Measurements from ENCODE around the gene NR2F1.

The NR2F1 gene

DNA sequence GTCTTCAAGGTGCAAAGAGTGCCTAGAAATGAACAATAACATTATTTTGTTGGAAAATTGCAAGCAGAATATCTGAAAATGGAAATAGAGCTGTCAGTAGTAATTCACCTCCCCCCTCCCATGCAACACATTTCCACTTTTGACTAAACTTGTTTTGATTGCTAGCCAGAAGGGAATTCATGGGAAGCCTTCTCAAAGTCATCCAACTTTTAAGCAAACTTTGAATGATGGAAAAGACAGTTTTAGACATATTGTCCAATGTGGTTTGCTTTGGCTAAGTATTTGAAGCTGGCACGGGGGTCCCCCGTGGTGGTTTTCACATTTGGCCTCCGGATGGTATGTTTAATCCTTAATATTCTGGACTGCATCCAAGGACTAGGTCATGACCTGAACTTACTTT is 7.5 kb downstream of the NR2F1 start:
- no peak for DNase-seq (ENCODE audit: low read depth in 2 of 2)

DNA sequence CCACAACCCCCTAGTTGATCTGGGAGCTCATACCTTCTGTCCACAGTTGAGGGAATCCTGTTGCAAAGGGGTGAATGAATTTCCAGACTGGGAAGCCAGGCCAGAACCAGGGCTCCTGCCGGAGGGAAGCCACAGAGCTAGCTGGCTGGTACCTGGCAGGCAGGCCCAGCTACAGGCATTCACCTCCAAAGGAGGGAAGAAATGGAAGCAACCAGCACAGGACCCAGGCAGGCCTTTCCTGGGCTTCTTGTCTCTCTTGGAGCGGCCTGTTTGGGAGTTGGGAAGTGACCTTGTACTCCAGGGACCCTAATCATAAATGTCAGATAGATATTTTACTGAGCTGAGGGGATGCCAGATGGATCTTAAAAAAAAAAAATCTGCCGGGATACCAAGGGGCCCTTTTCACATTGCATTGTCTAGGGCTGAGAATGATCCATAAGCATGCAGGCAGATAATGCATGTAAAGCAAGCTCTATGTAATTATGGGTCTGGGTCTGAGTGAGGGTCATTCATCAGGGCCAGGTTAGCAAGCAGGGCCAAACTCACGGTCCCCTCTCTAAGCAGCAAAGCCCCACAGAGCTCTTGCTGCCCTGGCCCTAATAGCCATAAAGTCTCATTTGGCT is 8.4 kb downstream of the NR2F1 start:
- DNase-seq (ENCODE audit: low read depth in 2 of 2), result no peak

DNA sequence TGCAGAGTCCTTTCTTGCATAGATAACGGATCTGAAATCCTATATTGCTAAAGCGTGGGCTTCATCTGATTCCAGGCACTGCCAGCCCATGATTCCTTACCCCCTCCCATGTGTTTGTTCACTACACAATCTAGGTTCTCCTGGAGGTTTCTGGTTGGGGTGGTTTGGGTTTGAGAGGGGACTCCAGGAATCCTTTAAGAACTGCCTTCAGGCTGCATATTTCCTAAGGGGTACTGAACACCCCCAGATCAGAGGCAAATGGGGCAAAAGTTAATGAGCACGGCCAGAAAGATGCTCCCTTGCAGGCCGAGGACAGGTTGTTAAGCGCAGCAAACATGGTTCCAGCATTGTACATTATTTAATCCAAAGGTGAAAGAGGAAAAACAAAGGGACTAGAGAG is 9.9 kb downstream of the NR2F1 start:
- no peak for DNase-seq (ENCODE audit: low read depth in 2 of 2)

DNA sequence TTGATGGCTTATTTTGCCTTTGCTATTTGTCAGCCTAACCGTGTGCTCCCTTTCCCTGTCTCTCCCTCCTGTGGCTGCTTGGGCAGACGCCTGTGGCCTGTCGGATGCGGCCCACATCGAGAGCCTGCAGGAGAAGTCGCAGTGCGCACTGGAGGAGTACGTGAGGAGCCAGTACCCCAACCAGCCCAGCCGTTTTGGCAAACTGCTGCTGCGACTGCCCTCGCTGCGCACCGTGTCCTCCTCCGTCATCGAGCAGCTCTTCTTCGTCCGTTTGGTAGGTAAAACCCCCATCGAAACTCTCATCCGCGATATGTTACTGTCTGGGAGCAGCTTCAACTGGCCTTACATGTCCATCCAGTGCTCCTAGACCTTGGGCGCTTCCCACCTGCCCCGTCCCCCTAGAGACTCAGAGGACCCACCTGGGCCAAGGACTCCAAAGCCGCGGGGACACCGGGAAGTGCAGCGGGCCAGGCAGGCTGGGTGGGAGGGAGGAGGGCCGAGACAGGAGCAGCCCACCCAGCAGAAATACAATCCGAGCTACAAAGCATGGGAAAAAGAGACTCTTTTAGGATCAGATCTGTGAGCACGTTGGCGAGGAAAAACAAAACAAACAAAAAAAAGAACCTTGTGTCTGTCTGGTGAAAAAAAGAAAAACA is 10.6 kb downstream of the NR2F1 start:
- no peak for DNase-seq (ENCODE audit: low read depth in 2 of 2)

DNA sequence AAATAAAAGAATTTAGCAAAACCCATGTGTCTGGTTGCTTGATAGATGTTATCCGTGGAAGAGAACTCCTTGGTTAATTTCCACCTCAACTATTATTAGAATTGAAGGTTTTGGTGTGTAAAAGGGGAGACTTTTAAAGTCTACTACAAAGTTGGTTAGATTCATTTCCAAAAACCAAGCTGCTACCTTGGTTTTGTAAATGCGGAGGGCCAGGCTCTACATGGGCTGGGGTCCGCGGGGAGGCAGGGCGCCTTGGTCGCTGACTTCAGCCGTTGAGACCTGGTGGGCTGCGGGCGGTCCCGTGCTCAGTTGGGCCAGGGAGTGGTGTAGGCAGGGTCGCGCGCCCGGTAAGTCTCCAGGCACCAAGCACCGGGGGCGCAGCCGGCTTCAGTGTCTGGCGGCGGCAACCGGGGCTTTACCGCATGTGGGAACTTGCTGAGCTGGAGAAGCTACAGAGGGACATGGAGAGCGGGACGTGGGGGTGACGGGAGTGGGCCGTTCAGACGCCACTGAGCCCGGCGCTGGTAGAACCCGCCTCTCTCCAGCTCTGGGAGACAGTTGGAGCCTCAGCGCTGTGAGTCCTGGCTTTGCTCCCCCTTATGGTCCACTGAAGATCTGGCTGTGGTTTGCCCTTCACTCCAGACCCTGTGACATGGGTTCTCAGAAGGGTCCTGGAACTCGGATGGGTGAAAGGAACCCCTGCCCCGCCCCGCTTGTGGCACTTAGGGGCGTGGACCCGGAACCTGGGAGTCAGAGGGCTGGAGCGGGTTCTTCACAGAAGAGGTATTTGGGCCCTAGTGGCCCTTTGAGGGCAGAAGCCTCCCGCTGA is 11.8 kb downstream of the NR2F1 start:
- no peak for DNase-seq (ENCODE audit: low read depth in 2 of 2)

DNA sequence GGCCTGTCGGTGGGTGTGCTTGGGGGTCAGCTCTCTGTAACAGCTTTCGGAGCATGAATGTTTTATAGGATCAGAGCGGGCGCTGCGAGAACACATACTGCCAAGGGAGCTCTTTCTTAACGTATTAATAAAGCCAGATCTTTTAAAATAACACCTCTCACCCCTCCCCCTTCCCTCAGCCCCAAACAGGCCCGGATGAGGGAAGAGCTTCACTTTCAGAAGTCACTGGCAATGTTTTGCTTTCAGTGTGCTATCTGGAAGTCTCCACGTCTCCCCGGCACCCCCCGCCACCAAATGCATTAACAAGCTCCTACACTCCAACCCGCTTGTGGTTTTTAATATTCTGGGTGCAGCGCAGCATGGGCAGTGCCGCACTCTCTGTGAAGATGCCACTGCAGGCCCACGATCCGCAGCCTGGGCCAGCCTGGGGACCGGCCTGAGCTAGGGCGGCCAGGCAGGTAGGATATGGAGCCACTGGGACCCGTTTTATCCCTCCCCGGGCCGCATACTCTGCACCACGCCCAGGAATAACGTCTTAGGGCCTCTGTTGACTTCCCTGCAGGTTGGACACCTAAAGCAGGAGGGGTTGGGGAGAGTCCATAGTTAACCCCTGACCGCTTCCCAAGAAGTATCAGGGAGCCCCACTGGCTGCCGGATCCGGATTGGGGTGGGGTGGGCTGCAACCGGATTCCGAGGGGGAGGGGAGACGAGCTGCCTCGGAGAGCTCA is 12.6 kb downstream of the NR2F1 start:
- no peak for DNase-seq (ENCODE audit: low read depth in 2 of 2)

DNA sequence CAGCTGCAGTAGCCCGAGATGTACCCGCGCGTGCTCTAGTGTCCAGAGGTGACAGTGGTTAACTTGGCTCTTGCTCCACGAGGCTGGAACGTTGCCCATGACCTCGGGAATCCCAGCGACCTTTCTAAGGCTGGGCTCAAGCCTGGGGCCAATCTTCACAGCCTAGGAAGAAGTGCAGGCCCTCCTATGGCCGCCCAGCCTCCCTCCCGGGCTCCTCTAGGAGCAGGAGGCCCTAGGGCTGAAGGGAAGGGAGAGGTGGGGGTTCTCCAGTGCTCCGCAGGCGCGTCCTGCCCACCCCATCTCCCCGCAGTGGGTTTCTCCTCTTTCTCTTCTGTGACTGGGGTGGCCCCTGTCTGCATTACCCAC is 13.3 kb downstream of the NR2F1 start:
- no peak for DNase-seq (ENCODE audit: low read depth in 2 of 2)

DNA sequence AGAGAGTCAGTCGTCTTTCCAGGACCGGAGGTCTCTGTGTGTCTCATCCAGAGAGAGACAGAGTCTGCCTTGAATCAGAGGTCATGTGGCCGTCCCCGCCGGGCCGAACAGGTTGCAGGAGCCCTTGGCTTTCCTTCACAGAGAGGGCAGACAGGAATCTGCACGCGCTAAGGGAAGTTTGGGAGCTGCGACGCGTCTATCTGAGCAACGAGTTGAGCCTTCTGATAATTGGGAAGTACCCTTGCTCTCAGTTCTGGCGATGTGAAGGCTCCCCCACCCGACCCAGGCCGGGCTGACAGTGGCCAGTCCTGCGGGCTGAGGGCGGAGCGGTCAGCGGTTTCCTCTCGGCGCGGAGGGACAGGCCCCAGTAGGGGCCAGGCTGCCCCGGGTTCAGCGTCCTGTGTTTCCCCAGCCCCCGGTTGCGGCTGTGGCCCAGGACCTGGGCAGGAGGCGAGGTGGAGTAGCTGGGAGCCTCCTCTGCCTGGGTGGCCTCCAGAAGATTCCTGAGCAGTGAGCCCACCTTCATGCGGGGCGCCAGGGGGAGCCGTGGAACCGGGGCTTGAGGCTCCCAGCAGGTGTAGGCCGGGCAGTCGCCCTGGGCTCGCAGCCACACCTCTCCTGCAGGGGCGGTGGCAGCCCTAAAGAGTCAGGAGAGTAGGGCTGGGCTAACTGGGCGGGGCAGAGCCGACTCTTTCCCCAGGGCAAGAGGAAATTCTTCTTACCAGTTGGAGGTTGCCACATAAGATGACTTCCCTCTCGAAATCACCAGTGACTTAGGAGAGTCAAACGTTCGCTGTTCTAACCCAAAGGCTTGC is 13.9 kb downstream of the NR2F1 start:
- no peak for DNase-seq (ENCODE audit: low read depth in 2 of 2)

DNA sequence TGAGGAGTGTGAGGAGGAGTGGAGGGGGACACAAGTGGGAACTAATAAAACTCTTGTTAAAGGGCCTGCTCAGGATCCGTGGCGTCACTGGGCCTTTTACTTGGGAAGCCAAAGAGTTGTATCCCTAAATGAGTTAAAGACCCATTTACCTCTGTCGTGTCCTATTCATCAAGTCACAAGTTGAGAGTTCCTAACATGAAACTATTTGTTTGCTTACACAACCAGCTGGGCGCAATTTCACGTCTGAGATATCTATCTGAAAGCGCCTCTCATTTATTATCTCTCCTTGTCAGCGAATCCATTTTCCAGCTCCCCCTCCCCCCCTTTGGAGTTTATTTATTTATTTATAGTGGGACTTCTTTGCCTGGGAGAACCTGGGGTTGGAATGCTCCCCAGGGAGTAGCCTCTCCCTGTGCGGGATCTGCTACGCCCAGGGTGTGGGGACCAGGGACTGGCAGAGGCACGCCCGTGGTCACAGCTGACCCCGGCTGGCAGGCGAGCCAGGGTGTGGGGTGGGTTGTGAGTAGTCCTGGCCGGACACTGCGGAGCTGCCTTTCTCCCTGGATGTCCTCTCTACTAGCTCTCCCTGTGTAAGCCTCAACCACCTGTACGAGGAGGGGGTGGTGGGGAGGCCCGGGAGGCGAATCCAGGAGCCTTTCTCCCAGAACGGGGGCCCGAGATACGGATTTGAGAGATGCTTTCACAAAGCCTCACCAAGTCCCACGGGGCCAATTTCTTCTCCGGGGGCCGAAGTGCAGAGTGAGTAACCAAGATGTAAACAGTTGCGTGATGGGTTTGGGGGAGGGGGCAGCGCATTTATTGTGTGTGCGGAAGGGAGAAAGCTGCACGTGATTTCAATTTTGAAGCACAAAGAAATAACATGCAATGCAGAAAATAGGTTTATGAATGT is 15.3 kb downstream of the NR2F1 start:
- no peak for DNase-seq (ENCODE audit: low read depth in 2 of 2)

DNA sequence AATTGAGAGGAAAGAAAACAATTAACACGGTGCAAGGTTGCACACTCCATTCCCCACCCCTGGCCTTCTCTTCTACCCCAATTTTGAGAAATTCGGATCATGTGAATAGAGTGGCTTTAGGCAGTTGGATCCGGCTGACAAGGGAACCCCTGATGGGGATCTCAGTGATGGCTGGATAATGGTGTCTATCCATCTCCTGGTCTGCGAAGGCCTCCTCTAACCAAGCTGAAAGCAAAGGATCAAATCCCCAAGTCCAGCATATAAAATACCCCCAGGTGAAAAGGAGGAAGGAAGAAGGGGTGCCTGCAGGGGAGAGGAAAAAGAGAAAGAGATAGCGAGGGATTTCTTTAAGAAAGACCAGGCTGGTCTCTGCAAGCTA is 16.0 kb downstream of the NR2F1 start:
- no peak for DNase-seq (ENCODE audit: low read depth in 2 of 2)

DNA sequence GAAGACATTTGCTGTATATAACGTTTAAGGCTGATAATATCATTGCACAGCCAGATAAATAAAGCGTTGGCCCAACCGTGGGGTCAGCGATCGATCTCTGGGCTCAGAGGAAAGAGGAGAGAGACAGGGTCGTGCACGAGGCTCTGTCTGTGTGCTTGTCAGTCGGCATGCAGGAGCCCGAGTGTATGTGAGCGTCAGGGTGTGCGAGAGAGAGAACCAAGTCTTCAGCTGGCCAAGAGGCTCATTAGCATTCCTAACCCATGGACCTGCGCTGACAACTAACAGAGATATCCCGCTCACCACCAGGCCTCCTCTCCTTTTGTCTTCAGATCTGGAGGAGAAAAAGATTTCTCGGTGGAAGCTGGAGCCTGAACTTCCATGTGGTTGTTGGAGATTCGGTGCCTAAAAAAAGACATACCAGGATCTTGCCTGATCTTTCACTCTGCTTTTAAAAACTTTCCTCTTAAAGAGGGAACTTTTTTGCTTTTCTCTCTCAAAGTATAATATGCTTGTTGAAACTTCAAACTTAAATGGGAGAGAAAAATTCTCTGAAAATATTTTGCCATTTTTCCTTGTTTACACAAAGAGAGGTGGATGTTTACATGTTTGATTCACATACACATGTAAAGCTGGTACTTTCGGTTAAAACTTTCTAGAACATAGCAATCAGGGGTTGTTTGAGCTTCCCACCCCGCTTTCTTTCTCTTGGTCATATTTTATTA is 16.5 kb downstream of the NR2F1 start:
- no peak for DNase-seq (ENCODE audit: low read depth in 2 of 2)

DNA sequence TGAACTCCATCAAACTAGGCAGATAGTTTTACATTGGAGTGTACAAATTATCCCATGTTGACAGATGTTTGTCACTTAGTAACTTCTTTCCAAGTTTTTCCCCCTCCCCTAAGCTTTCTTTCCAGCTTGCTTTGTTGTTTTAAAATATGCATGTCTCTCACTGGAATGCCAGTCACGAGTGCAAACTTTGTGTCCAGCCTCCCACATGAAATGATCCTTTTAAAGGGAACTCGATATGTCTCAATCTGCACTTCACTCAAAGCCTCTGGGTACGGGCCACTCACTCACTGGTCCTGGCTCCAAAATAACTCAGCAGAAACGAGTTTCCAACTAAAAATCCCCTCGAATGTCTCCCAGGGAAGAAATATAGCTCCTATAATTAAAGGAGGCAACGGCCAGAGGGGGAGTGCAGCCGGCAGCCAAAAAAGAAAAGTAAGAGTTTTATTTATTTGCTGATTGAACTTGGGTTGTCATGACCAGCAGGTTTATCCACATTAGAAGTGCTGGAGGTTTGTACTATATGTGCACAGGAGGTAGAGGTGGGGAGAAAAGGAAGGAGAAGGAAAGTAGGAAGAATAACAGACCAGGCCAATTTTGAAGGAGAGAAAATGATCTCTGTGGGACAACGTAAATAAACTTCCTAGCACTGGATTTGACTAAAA is 17.5 kb downstream of the NR2F1 start:
- no peak for DNase-seq (ENCODE audit: low read depth in 2 of 2)

DNA sequence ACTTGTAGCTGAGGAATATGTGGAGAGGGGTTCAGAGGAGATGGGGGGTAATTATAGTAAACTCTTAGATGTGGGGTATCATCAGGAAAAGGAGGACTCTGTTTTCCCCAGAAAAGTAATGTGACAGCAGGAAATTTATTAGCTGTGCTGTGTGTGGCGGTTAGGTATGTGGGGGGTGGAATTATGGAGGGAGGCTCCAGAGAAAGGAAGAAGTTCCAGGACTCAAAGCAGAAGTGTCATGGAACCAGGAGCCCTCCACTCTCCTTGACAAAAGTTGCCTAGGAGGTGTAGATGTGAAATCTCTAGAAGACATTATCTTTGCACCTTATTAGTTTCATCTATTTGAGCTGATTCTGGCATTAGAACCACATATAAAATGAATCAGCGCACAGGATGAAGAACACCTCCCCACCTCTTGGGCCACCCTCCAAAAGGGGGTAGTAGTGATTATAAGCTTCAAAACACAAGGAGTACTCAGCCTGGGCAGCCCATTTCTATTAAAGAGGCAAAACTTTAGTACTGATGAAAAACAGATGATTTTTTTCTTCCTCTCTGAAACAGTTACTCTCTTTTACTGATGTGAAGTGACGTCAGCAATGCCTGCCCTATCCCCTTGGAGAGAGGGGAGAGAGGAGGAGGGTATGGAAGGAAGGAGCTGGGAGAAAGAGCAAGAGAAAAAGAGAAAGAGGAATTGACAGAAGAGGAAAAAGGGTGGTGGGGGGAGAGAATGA is 18.2 kb downstream of the NR2F1 start:
- DNase-seq (ENCODE audit: low read depth in 2 of 2), result no peak

DNA sequence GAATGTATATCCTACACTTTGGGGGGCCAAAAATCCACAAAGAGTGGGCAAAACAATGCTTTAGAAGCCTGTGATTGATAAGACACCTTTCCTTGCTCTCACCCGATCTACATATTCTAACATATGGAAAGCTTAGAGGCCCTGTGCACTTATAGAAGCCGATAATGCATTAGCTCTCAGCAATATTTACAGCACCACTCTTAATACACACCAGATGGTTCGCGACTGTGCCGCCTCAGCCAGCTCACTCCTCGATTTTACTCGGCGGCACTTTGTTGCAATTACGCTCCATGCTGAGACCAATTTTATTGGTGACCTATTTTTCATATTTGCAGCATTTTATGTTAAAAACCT is 18.8 kb downstream of the NR2F1 start:
- no peak for DNase-seq (ENCODE audit: low read depth in 2 of 2)

DNA sequence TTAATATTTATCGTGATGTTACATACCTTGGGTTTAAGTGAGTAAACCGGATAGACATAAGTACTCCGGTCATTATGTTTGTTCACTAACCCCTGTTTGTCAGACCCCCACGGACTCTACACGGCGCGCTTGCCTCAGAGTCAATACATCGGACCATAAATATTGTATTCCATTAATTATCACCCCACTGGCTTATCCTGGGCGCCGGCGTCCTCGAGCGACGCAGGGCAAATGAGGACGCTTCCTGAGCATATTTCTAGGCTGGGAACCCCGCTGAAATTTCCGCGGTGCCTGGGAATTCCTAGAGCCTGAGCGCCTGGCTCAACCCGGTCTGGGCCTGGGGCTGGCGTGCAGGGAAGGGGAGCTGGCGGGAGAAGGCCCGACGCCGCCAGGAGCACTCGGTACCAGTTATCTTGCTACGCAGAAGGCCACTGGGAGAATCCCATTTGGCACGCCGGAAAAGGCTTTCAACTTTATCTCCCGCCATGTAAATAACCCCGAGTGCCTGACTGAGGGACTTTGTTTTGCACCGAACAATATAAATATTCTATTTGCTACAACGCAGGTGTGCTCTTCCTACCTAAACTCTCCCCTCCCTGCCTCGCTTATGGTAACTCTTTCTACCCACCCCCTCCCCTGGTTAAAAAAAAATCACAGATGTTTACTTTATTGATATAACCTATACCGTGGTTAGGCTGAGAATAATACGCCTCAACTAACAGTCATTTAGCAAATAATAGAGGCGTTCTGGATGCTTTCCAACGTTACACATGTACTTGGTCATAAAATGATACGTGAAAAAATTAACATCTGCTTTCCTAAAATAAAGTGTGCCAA is 19.4 kb downstream of the NR2F1 start:
- no peak for DNase-seq (ENCODE audit: low read depth in 2 of 2)

DNA sequence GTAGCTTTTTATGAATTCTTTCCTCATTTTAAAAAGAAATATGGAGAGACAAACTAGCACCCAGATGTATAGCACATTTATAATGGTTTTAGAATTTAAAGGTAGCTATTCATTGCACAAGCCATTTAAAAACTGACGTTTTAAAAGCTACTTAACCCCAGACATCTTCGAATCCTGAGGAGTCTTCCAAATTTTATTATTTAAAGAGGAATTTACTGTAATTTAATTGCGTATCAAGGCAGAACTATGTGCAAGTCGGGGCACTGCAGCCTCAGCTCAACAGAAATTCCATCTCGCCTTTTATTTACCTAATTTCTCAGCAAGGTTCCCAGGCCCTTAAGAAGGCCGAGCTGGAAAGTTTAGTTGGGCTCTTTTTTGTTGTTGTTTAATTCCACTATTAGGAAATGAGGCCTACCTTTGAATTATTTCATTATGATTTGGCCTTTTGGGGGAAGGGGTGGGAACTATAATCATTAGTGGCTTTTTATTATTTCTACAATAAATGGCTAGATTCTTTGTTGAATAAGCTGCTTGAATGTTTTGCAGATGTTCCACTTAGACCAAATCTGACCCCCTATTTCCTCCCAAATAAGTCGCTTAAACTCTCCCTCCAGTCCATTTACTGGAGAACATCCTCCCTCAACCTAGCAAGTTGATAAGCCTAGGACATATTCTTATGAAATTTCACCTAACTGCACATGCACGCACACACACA is 20.2 kb downstream of the NR2F1 start:
- DNase-seq (ENCODE audit: low read depth in 2 of 2), result no peak
